Activated CD4-positive, alpha-beta T cell treated with anti-CD3 and anti-CD28 coated beads, Interleukin-2, amount 50 U/mL, for 24 hours (primary cell): ENCODE measurements around the gene ATP1B2.

Experiments used
- DNase-seq, 2 donors: peaks; one replicate each; pipeline ENCODE4 v3.0.0-alpha.2; 2020; ENCODE audit warnings: low read depth in 1 of 2, low spot score in 1 of 2

Gene ATP1B2

GRCh38 chr17:7684851-7685532 lies 34.3 kb downstream of the ATP1B2 start:
- no peak for DNase-seq

- DNase-seq: peak; percentile 76 to 87
Measured at GRCh38 chr17:7685533-7686221, 35.0 kb downstream of the ATP1B2 start.

- peak; percentile 59 to 72 for DNase-seq
Measured at GRCh38 chr17:7686222-7687071, 35.7 kb downstream of the ATP1B2 start.

DNA sequence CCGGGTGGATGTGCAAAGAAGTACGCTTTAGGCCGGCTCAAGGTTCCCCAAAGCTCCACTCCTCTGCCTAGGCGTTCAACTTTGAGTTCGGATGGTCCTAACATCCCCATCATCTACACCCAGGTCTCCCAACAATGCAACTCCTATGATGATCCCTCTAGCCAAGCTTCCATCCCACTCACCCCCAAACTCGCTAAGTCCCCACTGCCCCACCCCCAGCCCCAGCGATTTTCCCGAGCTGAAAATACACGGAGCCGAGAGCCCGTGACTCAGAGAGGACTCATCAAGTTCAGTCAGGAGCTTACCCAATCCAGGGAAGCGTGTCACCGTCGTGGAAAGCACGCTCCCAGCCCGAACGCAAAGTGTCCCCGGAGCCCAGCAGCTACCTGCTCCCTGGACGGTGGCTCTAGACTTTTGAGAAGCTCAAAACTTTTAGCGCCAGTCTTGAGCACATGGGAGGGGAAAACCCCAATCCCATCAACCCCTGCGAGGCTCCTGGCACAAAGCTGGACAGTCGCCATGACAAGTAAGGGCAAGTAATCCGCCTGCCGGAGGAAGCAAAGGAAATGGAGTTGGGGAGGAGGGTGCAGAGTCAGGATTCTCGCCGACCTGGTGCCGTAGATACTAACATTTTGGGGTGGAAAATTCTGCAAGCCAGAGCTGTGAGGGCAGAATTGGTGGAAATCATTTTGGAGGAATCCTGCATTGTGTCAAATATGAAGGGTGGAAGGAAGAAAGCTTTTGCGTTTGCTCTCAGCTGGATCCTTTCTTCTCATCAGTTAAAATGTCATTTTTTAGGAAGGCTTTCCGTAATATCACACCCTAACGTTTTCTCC lies 36.6 kb downstream of the ATP1B2 start, which contains the start of gene TP53:
TP53 (minus strand) TSS at position 419 of the 836 bp plus-strand sequence. CDS start 10,896 bp downstream, outside the sequence.
- peak; percentile 74 to 87 for DNase-seq

DNA sequence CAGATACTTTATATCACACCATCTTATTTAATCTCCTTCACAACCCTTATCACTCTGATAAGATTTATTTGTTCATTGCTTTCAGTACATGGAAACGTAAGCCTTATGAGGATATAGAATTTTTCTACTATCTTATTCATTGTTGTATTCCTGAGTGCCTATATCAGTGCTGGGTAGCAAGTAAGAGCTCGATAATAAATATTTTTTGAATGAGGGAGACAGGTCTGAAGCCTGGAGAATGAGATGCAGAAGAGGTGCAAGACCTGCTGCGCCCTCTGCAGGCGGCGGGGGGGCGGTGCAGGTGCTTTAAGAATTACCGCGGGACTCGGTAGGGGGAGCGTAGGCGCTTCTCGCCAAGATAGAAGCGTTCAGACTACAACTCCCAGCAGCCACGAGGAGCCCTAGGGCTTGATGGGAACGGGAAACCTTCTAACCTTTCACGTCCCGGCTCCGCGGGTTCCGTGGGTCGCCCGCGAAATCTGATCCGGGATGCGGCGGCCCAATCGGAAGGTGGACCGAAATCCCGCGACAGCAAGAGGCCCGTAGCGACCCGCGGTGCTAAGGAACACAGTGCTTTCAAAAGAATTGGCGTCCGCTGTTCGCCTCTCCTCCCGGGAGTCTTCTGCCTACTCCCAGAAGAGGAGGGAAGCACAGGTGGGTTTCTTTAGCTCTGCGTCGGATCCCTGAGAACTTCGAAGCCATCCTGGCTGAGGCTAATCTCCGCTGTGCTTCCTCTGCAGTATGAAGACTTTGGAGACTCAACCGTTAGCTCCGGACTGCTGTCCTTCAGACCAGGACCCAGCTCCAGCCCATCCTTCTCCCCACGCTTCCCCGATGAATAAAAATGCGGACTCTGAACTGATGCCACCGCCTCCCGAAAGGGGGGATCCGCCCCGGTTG lies 37.4 kb downstream of the ATP1B2 start, which contains the start of gene WRAP53:
WRAP53 (plus strand) TSS at position 570 of the 900 bp plus-strand sequence; CDS start at position 742, 172 bp downstream.
- DNase-seq: peak; percentile 95 to 96

DNA sequence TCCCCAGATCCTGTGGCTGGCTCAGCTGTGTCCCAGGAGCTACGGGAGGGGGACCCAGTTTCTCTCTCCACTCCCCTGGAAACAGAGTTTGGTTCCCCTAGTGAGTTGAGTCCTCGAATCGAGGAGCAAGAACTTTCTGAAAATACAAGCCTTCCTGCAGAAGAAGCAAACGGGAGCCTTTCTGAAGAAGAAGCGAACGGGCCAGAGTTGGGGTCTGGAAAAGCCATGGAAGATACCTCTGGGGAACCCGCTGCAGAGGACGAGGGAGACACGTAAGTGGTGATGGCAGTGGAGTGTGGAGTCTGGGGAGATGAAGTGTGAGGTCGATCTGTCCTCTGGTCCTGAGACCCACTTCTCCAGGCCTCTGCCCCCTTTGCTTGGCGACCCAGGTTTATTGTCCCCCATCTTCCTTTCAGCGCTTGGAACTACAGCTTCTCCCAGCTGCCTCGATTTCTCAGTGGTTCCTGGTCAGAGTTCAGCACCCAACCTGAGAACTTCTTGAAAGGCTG lies 38.1 kb downstream of the ATP1B2 start:
- DNase-seq: no peak

DNA sequence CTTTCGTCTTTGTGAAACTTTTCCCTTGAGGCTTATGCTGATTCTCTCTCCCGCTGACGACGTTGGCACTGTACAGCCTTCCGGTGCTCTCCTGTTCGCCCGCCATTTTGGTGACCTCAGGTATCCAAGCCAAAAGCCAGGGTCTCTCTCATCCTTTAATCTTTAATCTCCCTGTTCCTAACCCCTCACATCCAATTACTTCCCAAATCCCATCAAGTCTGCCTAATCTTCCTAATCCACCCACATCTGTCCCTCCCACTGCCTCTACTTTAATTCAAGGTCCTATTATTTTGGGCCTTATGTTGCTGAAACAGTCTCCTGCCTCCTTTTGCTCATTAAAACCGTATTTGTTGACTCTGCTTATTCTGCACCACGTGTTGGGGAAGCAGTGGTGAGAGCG lies 44.9 kb downstream of the ATP1B2 start:
- DNase-seq: no peak

DNA sequence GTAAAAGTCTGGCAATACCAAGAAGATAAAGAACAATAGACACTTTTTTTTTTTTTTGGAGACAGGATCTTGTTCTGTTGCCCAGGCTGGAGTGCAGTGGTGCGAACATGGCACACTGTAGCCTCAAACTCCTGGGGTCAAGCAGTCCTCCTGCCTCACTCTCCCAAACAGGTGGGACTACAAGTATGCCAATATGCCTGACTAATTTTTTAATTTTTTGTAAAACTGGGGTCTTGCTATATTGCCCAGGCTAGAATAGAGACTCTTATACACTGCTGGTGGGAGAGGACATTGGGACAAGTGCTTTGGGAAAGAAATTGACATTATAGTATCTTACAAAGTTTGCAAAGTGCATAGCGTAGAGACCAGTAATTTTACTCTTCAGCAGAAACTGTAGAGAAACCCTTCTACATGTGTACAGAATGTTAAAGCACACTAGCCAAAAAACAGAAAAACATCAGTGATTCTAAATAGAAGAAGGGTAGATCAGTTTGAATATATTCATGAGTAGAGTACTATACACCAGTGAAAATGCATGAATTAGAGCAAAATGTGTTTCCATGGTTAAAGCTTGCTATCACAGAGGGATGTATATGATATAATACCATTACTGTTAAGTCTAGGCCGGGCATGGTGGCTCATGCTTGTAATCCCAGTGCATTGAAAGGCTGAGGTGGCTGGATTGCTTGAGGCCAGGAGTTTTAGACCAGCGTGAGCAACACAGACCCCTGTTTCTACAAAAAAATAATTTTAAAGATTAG lies 47.3 kb downstream of the ATP1B2 start:
- no peak for DNase-seq

GRCh38 chr17:7700510-7700909 lies 49.8 kb downstream of the ATP1B2 start:
- no peak for DNase-seq

GRCh38 chr17:7701681-7702080 lies 51.0 kb downstream of the ATP1B2 start:
- DNase-seq: no peak

GRCh38 chr17:7702776-7703175 lies 52.0 kb downstream of the ATP1B2 start:
- no peak for DNase-seq

GRCh38 chr17:7703584-7704479 lies 53.1 kb downstream of the ATP1B2 start:
- DNase-seq: no peak

GRCh38 chr17:7704601-7705268 lies 54.0 kb downstream of the ATP1B2 start, which contains the start of gene EFNB3:
Gene EFNB3 (plus strand): TSS chr17:7705202. CDS start chr17:7705599, 397 bp downstream.
- DNase-seq: no peak

- no peak for DNase-seq
Measured at GRCh38 chr17:7705269-7706255, 54.8 kb downstream of the ATP1B2 start.

DNA sequence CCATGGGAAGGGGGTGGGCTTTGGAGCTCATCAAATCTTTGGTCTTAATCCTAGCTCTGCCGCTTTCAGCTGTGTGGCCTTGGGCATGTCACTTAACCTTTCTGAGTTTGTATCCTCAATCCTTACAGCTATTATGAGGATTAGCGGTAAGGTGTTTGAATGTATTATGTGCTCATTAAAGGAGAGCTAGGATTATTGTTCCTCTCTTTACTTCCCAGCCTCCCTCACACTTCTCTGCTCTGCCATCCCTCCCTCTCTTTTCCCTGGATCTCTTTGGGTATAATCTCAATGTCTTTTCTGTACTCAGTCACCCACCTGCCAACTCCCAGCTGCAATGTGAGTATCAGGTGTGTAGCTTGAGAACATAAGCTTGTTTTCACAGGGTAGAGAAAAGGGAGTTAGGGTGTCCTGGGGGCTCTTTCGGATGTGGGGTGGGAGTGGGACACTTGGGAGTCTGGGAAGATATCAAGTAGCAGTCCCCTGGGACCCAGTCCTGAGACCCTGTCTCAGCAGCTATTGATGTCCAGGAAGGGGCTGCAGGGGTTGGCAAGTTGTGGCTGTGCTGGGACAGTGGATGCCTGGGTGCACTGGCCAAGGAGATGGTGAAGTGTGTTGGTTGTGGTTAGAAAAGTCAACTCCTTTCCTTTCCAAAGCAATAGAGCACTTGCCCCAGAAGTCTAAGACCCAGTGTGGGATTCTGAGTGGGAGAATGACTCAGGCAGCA lies 56.1 kb downstream of the ATP1B2 start:
- DNase-seq: no peak
